NCI-H1048 (cell line): ENCODE data around the gene COL26A1.
"Not testable (repeated sequence)": the region's sequence is repeated elsewhere in the genome, so short reads cannot be mapped to it uniquely, and the experiment has no call there.

ENCODE experiments used
- DNase-seq: peaks from one replicate; lab custom pipeline; 2025; lab: John Stamatoyannopoulos, UW

Gene COL26A1

GRCh38 chr7:101362334-101363195 is at the start of gene COL26A1:
COL26A1 (plus strand) TSS chr7:101362875; CDS start chr7:101363033, 158 bp downstream.
- no peak for DNase-seq

GRCh38 chr7:101315336-101315735 is 47.3 kb upstream of the COL26A1 start:
- no peak for DNase-seq

GRCh38 chr7:101319401-101319800 is 43.3 kb upstream of the COL26A1 start:
- DNase-seq = no peak

GRCh38 chr7:101321491-101322401 is 40.9 kb upstream of the COL26A1 start, which contains the start of gene IFT22:
IFT22 (minus strand) TSS chr7:101321812; CDS start chr7:101321709, 103 bp downstream.
- DNase-seq = peak; percentile 81

GRCh38 chr7:101328159-101328558 is 34.5 kb upstream of the COL26A1 start:
- no peak for DNase-seq

- no peak for DNase-seq
Measured at GRCh38 chr7:101330011-101330484, 32.6 kb upstream of the COL26A1 start.

GRCh38 chr7:101332026-101332425 is 30.6 kb upstream of the COL26A1 start:
- DNase-seq = no peak

GRCh38 chr7:101333912-101334311 is 28.8 kb upstream of the COL26A1 start:
- DNase-seq = no peak

GRCh38 chr7:101340379-101340778 is 22.3 kb upstream of the COL26A1 start:
- no peak for DNase-seq

- DNase-seq = no peak
Measured at GRCh38 chr7:101342892-101343291, 19.8 kb upstream of the COL26A1 start.

- DNase-seq = no peak
Measured at GRCh38 chr7:101347477-101347876, 15.2 kb upstream of the COL26A1 start.

- DNase-seq = not testable (repeated sequence)
Measured at GRCh38 chr7:101348456-101349067, 14.1 kb upstream of the COL26A1 start.

GRCh38 chr7:101349300-101349699 is 13.4 kb upstream of the COL26A1 start:
- not testable (repeated sequence) for DNase-seq

- DNase-seq = no peak
Measured at GRCh38 chr7:101352920-101353308, 9.8 kb upstream of the COL26A1 start.

GRCh38 chr7:101357433-101357832 is 5.2 kb upstream of the COL26A1 start:
- no peak for DNase-seq

GRCh38 chr7:101363196-101363733 is 590 bp downstream of the COL26A1 start:
- DNase-seq = no peak

- peak; percentile 72 for DNase-seq
Measured at GRCh38 chr7:101363734-101364374, 1.2 kb downstream of the COL26A1 start.

GRCh38 chr7:101365956-101366355 is 3.3 kb downstream of the COL26A1 start:
- DNase-seq = no peak

- no peak for DNase-seq
Measured at GRCh38 chr7:101367676-101368075, 5.0 kb downstream of the COL26A1 start.

- DNase-seq = no peak
Measured at GRCh38 chr7:101368422-101369165, 5.9 kb downstream of the COL26A1 start.

GRCh38 chr7:101370836-101371235 is 8.2 kb downstream of the COL26A1 start:
- no peak for DNase-seq
